Epithelial cell of prostate (primary cell): ENCODE results near the gene JAK1.
"Not testable (repeated sequence)": the region's sequence is repeated elsewhere in the genome, so short reads cannot be mapped to it uniquely, and the experiment has no call there.

Source experiments
- DNase-seq: peaks from one replicate; pipeline ENCODE4 v3.0.0-alpha.2; 2011; ENCODE audit warnings: low read depth, low spot score
- H3K27ac ChIP-seq: fragments of 450-650 bp; 2 replicates; pipeline ENCODE4 v1.5.1; 2017; ENCODE audit warnings: mild to moderate bottlenecking

The JAK1 gene

GRCh38 chr1:64930640-64931039 lies 35.7 kb downstream of the JAK1 start:
- not testable (repeated sequence) for DNase-seq, H3K27ac ChIP-seq

- no peak for DNase-seq
- no peak overlapping the region for H3K27ac ChIP-seq
These were observed 37.1 kb downstream of the JAK1 start for GRCh38 chr1:64929221-64929620.

DNA sequence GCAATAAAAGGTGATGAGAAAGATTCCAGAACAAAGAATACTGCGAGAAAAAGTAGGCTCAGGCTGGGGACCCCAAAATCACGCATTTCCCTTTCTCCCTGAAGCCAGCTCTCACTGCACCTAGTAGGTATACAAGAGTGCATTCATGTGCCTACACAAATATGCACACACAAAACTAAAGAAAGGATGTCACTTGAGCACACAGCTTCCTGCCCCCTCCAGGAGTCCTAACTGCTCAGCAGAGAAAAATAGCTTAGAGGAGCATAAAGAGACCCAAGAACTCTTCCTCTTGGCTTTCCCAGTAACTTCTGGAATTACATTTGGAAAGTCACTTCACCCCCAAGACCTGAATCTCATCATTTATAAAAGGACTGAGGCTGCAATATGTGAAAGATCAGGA lies 38.0 kb downstream of the JAK1 start:
- DNase-seq: no peak
- H3K27ac ChIP-seq: no peak overlapping the region

- no peak for DNase-seq
- no peak overlapping the region for H3K27ac ChIP-seq
These were observed 40.8 kb downstream of the JAK1 start for GRCh38 chr1:64925594-64925993.

- no peak for DNase-seq
- H3K27ac ChIP-seq: no peak overlapping the region
These were observed 43.0 kb downstream of the JAK1 start for GRCh38 chr1:64923294-64923718.

- no peak overlapping the region for H3K27ac ChIP-seq
- no peak for DNase-seq
These were observed 44.0 kb downstream of the JAK1 start for GRCh38 chr1:64922336-64922735.

DNA sequence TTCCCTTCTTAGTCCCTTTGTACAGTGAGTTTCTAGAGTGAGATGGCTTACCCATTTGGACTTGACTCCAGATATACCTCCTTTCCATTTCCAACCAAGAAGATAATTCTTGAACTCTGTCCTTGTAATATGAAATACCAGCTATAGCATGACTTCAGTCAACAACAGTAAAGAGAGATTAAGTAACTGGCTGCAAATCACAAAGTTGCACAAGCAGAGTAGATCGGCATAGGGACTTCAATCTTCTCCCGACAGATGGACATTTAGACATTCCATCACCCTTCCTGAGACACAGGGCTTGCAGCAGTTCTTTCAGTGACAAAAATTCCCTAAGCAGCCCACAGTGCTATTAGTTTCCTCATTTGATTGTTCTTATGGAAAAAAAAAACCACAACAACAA lies 44.6 kb downstream of the JAK1 start:
- H3K27ac ChIP-seq: no peak overlapping the region
- DNase-seq: no peak

DNA sequence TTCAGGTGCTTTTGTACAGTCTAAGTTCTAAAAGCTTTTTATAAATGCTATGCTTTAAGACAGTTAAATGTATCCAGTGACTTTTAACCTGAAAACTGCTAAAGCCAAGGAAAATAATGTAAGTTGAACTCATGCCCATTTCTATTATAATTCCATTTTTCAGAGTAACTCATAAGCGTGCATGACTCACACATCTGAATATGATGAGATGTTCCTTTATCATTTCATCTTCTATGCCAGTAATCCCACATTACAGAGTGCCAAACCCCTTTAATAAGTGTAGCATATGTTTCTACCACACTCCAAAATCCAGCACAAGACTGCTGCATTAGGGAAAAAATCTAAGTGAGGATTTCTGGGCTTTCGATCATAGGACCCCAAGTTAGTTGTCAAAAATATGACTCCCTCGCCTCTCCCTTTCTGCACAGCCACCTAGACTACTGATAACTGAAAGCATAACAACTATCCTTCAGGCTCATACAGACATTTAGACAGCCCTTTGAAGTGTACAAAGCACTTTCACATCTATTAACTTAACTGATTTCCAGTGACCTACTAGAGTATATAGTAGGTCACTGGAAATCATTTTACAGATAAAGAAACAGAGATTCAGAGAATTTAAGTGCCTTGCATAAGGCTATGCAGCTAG lies 45.3 kb downstream of the JAK1 start:
- H3K27ac ChIP-seq: peak overlapping the region; percentile 39

GRCh38 chr1:64919120-64919519 lies 47.2 kb downstream of the JAK1 start:
- H3K27ac ChIP-seq, DNase-seq: not testable (repeated sequence)

More for the DNA sequence above, 45.3 kb downstream of the JAK1 start:
- no peak for DNase-seq

DNA sequence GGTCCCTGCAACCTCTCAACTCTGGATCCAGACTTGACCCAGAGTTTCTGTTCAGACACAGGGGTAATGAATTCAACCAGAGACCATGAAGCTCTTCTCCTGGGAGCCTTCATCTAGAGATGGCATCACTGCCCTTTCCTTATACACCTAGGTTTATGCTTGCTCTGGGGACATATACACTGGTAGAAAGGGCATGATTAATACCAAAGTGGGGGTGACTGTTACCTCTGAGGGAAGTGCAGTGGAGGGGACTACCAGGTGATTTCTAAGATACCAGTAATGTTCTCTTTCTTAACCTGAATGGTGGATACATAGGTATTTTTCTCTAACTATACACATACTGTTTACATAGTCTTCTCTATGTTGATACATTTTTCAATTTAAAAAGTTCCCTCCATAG lies 48.4 kb downstream of the JAK1 start:
- H3K27ac ChIP-seq: peak overlapping the region; percentile 68
- no peak for DNase-seq

DNA sequence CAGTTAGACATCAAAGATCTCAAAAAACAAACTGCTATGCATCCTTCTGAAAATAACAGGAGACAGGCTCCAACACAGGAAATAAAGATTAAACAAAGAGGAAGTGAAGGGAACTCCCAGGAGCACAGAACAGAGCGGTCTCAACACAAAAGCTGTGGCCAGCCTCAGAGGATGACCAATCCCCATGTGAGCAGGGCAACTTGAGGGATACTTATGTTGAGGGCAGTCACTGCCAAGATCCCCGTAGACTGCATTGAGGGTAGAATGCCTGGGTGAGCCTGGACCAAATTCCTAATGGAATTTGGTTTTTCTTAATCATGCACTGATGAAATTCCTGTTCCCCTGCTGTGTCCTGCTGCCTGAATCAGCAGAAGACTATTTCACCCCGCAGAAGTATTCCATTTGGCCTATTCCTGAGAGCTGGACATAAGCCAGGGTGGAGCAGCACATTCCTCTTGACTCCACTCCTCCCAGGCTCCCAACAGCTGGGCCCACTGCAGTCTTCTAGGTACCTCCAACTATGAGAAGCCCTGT lies 49.0 kb downstream of the JAK1 start:
- peak overlapping the region; percentile 68 for H3K27ac ChIP-seq
- no peak for DNase-seq

DNA sequence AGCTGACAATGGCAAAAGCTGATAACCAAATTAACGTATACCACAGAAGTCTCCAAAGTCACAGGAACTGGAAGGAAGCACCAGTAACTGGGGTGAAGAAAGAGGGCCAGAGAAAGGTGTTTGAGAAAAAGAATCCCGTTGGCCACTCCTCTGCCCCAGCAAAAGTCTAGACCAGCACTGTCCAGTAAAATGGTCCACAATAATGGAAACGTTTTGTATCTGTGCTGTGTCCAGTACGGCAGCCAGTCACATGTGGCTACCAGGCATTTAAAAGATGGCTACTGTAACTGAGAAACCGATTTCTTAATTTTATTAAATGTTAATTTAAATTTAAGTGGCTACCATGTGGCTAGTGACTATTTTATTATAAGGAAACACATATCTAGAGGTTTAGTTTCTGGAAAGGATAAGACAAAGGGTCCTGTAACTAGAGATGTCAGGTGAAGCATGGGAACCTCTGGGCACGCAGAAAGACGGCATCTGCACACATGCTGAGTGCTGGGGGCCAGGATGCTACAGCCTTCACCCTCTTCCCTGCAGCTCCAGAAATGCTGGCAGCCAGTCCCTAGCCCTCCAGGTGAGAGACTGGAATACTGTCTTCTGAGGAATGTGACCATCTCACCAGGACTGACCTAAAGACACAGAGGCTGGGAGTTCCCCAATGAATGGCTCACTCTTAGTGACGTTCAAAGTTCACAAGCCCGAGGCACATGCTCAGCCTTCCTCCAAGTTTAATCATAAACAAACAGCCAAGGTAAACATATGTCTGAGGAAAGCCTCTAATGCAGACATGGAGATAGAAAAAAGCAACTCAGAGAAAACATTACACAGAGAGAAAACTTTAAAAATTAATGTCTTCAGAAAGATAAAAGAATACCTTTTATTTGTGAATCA lies 50.7 kb downstream of the JAK1 start:
- peak; percentile 68 for DNase-seq
- H3K27ac ChIP-seq: peak overlapping the region; percentile 68

DNA sequence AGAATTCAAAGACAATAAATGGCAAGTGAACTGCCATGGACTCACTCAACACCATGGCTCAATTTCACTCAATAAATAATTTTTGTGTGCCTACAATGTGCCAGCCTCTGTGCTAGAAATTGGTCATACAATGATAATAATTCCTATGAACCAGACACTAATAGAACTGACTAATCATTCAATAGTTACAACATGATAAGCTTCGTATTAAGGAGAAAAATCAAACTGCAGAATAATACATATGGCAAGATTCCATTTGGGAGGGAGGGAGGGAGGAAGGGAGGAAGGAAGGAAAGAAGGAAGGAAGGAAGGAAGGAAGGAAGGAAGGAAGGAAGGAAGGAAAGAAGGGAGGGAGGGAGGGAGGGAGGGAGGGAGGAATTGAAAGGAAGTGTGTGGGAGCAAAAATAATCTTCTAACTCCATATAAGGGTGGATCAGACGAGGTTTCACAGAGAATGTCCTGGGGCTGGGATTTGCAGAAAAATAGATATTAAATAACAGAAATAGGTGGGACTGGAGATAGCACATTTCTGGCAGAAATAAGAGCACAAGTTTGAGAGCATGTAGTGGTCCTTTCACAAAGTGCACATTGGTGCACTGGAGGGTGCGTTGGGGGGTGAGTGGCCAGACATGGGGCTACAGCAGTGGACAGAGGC lies 52.9 kb downstream of the JAK1 start:
- no peak for DNase-seq
- no peak overlapping the region for H3K27ac ChIP-seq

DNA sequence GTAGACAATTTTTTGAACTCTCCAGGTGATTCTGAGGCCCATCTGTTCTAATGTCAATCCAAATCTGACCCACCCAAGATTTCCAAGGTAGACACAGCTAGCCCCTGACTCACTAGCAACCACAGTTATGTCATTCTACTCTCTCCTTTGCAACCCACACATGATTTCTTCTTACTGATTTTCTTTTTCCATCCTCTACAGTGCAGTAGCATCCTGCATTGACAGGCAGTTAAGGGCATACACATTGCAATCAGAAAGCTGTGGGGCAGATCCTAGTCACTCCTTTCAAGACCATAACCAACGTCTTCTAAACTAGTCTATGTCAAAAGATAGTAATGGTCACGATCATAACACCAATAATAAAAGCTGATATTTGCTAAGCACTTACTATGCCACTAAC lies 54.2 kb downstream of the JAK1 start:
- no peak overlapping the region for H3K27ac ChIP-seq
- DNase-seq: no peak

GRCh38 chr1:64911326-64911725 lies 55.0 kb downstream of the JAK1 start:
- H3K27ac ChIP-seq: no peak overlapping the region
- no peak for DNase-seq

- H3K27ac ChIP-seq: no peak overlapping the region
- no peak for DNase-seq
These were observed 57.3 kb downstream of the JAK1 start for GRCh38 chr1:64909031-64909430.

- no peak for DNase-seq
- no peak overlapping the region for H3K27ac ChIP-seq
These were observed 57.8 kb downstream of the JAK1 start for GRCh38 chr1:64908575-64908974.

DNA sequence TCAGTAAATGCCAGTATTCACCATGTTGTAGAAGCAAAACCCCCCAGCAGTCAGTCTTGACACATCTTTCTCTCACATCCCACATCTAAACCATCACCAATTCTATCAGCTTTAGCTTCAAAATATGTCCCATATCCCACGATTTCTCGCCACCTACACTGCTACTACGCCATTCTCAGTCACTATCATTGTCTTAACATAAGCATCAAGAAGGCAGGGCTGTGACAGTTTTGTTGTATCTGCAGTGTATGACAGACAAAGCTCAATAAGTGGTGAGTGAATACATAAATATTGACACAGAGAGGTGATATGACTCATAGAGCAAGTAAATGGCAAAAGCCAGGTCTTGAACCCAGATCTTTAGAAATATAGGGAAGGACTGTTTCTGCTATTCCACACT lies 59.9 kb downstream of the JAK1 start:
- no peak overlapping the region for H3K27ac ChIP-seq
- DNase-seq: no peak

DNA sequence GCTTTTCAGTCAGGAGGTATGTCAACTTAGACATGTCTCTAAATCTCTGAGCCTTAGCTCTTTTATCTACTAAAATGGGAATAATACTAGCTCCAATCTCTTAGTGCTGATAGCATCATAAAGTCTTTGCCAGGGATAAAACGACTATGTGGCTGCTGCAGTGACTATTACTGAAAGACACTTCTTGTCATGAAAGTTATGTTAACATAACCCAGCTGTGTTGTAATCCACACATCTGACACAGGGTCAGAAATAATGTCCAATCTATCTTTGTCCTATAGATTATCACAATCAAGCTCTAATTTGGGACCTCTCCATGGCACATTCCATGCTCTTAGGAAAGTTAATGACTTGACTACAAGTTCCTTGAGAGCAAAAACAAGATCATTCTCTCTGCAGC lies 62.8 kb downstream of the JAK1 start:
- H3K27ac ChIP-seq: no peak overlapping the region
- no peak for DNase-seq

- DNase-seq: no peak
These were observed 64.7 kb downstream of the JAK1 start for GRCh38 chr1:64901663-64902062.

GRCh38 chr1:64900916-64901315 lies 65.4 kb downstream of the JAK1 start:
- no peak for DNase-seq
- no peak overlapping the region for H3K27ac ChIP-seq

More at GRCh38 chr1:64901663-64902062, 64.7 kb downstream of the JAK1 start:
- no peak overlapping the region for H3K27ac ChIP-seq
